ENCODE measurements around the gene ZKSCAN5.
"Not testable (repeated sequence)": the region's sequence is repeated elsewhere in the genome, so short reads cannot be mapped to it uniquely, and the experiment has no call there.

GRCh38 chr7:99580778-99581332 lies 76.4 kb downstream of the ZKSCAN5 start:
- TF ChIP-seq POLR2AphosphoS5 (IDR thresholded peaks at IDR 0.05; ENCODE audit: borderline replicate concordance, low read depth, low read length); EZH2 (IDR thresholded peaks at IDR 0.05); FOXP2 (optimal IDR thresholded peaks at IDR 0.05; ENCODE audit: control extremely low read depth, extremely low read length, insufficient read depth): not testable (repeated sequence)

Data from SK-N-MC (cell line).